Subcutaneous adipose tissue (tissue), 4 donors: ENCODE measurements around the gene TBX10. TPM values are rescaled to one million over a fixed set of nuclear protein-coding genes. Genes with fewer than 3 reads are reported as not detected.

Source experiments
- CTCF ChIP-seq: fragments of 450-650 bp; IDR thresholded peaks from one replicate; pipeline ENCODE4 v1.5.1; 2016; ENCODE audit warnings: low read depth, mild to moderate bottlenecking, control low read depth, antibody characterized with exemption, moderate library complexity
- total RNA-seq, 4 donors: library from RNA; depleted of rRNA; stranded (reverse); fragments of >200 nt; gene quantifications; one replicate each; pipeline ENCODE4 v1.1.0, GENCODE V29; 2016

Gene TBX10
- total RNA-seq, result not detected

GRCh38 chr11:67639438-67639859 lies at the start of gene TBX10:
Gene TBX10 (minus strand): TSS chr11:67639763. CDS start chr11:67639472, 291 bp downstream.
- no peak for TF ChIP-seq CTCF

GRCh38 chr11:67689178-67689577 lies 49.6 kb upstream of the TBX10 start:
- TF ChIP-seq CTCF, result no peak

GRCh38 chr11:67687986-67688385 lies 48.4 kb upstream of the TBX10 start:
- no peak for TF ChIP-seq CTCF

- TF ChIP-seq CTCF, result no peak
Measured at GRCh38 chr11:67680696-67681470, 41.3 kb upstream of the TBX10 start.

- no peak for TF ChIP-seq CTCF
Measured at GRCh38 chr11:67675058-67675747, 35.6 kb upstream of the TBX10 start.

- no peak for TF ChIP-seq CTCF
Measured at GRCh38 chr11:67674442-67674871, 34.9 kb upstream of the TBX10 start, which contains the start of gene ALDH3B2. Gene ALDH3B2 (minus strand): TSS chr11:67674623. CDS start chr11:67666935, 7,688 bp downstream.

- no peak for TF ChIP-seq CTCF
Measured at GRCh38 chr11:67673902-67674301, 34.3 kb upstream of the TBX10 start.
